ENCODE data around the gene LMOD3.

Gene LMOD3

DNA sequence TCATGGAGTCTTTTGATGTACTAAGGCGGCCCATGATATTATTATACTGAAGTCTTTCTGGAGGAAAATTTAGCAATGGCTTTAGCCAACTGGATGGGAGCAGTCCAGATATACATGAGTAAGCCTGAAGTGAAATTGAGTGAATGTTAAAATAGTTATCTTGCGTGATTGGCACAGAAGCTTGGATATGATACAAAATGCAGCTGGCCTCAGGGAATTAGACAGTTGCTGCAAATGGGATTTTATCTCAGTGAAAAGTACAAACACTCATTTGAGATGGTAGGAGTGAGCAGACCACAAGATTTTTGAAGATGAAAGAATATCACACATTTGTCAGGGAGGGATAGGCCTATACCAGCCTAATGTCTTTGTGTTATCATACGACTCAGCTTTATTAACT, 8.9 kb downstream of the LMOD3 start:
- Histone ChIP-seq H3K9me3 (no peaks in the 10 kb centered on the region), H3K27me3 (no peaks in the 10 kb centered on the region), H3K27ac (no peak overlapping the region), H3K4me3 (ENCODE audit: low read depth in 1 of 2, low read length in 1 of 2) (no peak overlapping the region), H3K4me1 (ENCODE audit: control insufficient read depth in 1 of 2, insufficient read depth in 1 of 2, low read depth in 1 of 2, low read length in 1 of 2) (no peaks in the 10 kb centered on the region), H3K36me3 (no peaks in the 10 kb centered on the region)
- TF ChIP-seq, protein P1, sequence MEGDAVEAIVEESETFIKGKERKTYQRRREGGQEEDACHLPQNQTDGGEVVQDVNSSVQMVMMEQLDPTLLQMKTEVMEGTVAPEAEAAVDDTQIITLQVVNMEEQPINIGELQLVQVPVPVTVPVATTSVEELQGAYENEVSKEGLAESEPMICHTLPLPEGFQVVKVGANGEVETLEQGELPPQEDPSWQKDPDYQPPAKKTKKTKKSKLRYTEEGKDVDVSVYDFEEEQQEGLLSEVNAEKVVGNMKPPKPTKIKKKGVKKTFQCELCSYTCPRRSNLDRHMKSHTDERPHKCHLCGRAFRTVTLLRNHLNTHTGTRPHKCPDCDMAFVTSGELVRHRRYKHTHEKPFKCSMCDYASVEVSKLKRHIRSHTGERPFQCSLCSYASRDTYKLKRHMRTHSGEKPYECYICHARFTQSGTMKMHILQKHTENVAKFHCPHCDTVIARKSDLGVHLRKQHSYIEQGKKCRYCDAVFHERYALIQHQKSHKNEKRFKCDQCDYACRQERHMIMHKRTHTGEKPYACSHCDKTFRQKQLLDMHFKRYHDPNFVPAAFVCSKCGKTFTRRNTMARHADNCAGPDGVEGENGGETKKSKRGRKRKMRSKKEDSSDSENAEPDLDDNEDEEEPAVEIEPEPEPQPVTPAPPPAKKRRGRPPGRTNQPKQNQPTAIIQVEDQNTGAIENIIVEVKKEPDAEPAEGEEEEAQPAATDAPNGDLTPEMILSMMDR (IDR thresholded peaks at IDR 0.05): no peak

DNA sequence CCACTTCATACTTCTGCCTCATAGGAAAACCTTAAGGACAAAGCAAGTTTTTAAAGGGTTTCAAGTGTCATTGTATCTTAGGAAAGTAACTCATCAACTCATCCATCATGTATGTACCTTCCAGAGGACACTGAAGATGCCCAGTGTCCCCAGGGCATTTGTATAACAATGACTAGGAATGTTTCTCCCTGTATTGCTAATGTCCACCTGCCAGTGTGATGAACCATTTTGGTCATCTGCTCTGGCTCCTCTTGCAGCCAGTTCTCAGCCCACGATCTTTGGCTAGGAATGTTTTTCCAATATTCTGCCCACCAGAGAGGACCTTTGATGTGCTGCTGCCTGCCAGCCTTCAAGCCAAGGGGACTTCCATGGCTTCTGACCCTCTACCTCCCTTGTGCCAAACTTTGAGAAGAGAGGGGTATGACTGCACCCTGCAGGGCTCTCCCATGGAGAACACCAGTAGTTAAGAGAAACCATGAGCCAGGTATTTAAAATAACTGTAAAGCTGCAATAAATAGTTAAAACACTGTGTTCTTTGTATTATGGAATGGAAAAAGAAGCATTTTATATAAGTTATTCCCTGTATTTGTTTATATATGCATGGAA, 11.4 kb downstream of the LMOD3 start:
- Histone ChIP-seq H3K4me1 (ENCODE audit: control insufficient read depth in 1 of 2, insufficient read depth in 1 of 2, low read depth in 1 of 2, low read length in 1 of 2) (no peaks in the 10 kb centered on the region), H3K4me3 (ENCODE audit: low read depth in 1 of 2, low read length in 1 of 2) (no peak overlapping the region), H3K27me3 (no peaks in the 10 kb centered on the region), H3K9me3 (no peaks in the 10 kb centered on the region), H3K36me3 (peaks cover 1% of the 10 kb centered on the region), H3K27ac (no peak overlapping the region)
- TF ChIP-seq, protein P1 (IDR thresholded peaks at IDR 0.05): no peak

DNA sequence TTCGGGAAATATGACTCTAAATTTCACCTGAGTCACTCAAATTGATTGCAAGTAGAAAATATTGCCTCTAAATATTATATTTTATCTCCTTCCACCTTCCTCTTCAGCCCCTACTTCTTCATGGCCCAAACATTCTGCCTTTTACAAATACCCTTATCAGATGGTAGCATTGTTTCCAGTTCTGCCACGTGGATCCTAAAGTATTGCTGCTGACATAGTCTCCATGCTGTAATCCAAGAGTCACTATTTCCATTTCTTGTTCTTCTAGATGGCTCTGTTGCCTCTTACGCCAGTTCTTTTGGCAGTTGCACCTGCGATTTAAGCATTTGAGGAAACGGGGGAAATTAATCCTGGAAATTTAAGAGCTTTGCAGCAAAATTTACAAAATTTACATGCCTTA, 13.6 kb downstream of the LMOD3 start:
- no peaks in the 10 kb centered on the region for H3K9me3 ChIP-seq
- H3K27me3 ChIP-seq: no peaks in the 10 kb centered on the region
- TF ChIP-seq, protein P1 (IDR thresholded peaks at IDR 0.05): no peak
- H3K27ac ChIP-seq: no peak overlapping the region
- no peak overlapping the region for H3K4me3 ChIP-seq (ENCODE audit: low read depth in 1 of 2, low read length in 1 of 2)
- H3K36me3 ChIP-seq: peaks cover 24% of the 10 kb centered on the region
- H3K4me1 ChIP-seq (ENCODE audit: control insufficient read depth in 1 of 2, insufficient read depth in 1 of 2, low read depth in 1 of 2, low read length in 1 of 2): no peaks in the 10 kb centered on the region

DNA sequence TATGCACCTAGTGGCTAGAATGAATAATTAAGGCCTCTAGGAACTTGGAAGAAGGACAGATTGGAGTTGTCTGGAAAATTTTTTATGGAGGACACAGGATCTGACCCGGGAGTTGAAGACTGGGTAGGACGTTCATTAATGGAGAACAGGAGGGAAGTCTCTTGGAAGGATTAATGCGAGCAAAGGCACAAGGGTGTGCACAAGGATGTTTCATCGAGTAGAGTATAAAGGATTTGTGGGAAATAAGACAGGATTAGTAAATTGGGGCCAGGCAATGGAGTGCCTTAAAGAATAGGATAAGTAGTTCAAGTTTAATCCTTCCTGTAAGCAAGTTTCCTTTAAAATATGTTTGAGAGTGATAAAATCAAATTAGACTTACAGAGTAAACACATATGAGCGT, 14.6 kb downstream of the LMOD3 start:
- H3K27me3 ChIP-seq: no peaks in the 10 kb centered on the region
- TF ChIP-seq, protein P1 (IDR thresholded peaks at IDR 0.05): no peak
- H3K27ac ChIP-seq: no peak overlapping the region
- H3K9me3 ChIP-seq: no peaks in the 10 kb centered on the region
- no peak overlapping the region for H3K4me3 ChIP-seq (ENCODE audit: low read depth in 1 of 2, low read length in 1 of 2)
- H3K36me3 ChIP-seq: peaks cover 33% of the 10 kb centered on the region
- no peaks in the 10 kb centered on the region for H3K4me1 ChIP-seq (ENCODE audit: control insufficient read depth in 1 of 2, insufficient read depth in 1 of 2, low read depth in 1 of 2, low read length in 1 of 2)

DNA sequence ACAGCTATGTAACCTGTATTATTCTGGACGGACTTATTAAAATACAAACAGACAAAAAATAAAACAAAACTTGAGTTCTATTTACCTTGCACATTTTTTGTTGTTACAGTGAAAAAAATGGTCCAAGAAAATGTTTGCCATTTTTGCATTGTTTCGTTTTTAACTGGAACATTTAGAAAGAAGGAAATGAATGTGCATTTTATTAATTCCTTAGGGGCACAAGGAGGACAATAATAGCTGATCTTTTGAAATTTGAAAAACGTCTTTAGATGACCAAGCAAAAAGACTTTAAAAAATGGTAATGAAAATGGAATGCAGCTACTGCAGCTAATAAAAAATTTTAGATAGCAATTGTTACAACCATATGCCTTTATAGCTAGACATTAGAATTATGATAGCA, 17.1 kb downstream of the LMOD3 start:
- Histone ChIP-seq H3K4me1 (ENCODE audit: control insufficient read depth in 1 of 2, insufficient read depth in 1 of 2, low read depth in 1 of 2, low read length in 1 of 2) (no peaks in the 10 kb centered on the region), H3K9me3 (no peaks in the 10 kb centered on the region), H3K27ac (peak overlapping the region; percentile 8), H3K27me3 (no peaks in the 10 kb centered on the region), H3K4me3 (ENCODE audit: low read depth in 1 of 2, low read length in 1 of 2) (no peak overlapping the region), H3K36me3 (peaks cover 46% of the 10 kb centered on the region)
- TF ChIP-seq, protein P1 (IDR thresholded peaks at IDR 0.05): no peak

DNA sequence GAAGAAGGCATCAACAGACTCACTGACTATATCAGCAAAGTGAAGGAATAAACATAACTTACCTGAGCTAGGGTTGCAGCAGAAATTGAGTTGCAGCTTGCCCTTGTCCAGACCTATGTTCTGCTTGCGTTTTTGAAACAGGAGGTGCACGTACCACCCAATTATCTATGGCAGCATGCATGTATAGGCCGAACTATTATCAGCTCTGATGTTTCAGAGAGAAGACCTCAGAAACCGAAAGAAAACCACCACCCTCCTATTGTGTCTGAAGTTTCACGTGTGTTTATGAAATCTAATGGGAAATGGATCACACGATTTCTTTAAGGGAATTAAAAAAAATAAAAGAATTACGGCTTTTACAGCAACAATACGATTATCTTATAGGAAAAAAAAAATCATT, 17.8 kb downstream of the LMOD3 start:
- no peak overlapping the region for H3K27ac ChIP-seq
- TF ChIP-seq, protein P1 (IDR thresholded peaks at IDR 0.05): no peak
- H3K9me3 ChIP-seq: no peaks in the 10 kb centered on the region
- H3K36me3 ChIP-seq: peaks cover 46% of the 10 kb centered on the region
- no peaks in the 10 kb centered on the region for H3K4me1 ChIP-seq (ENCODE audit: control insufficient read depth in 1 of 2, insufficient read depth in 1 of 2, low read depth in 1 of 2, low read length in 1 of 2)
- H3K27me3 ChIP-seq: no peaks in the 10 kb centered on the region
- no peak overlapping the region for H3K4me3 ChIP-seq (ENCODE audit: low read depth in 1 of 2, low read length in 1 of 2)

Data from neutrophil (primary cell).